IPS-20b (cell line): ENCODE results near the gene ELF2.
A peak's percentile ranks its signal among the peaks of the same experiment; 100 is the strongest.
"Not testable (repeated sequence)": the region's sequence is repeated elsewhere in the genome, so short reads cannot be mapped to it uniquely, and the experiment has no call there.

Experiments used
- H3K27ac ChIP-seq: one replicate; pipeline ENCODE4 v1.5.1; 2013; ENCODE audit warnings: low read length
- H3K27me3 ChIP-seq: 2 replicates; pipeline ENCODE4 v1.6.1; 2013; ENCODE audit warnings: mild to moderate bottlenecking, low read length, inconsistent platforms; ENCODE audit not compliant: insufficient read depth
- H3K36me3 ChIP-seq: 2 replicates; pipeline ENCODE4 v1.6.1; 2013; ENCODE audit warnings: low read depth, mild to moderate bottlenecking, inconsistent platforms, low read length, moderate library complexity; ENCODE audit not compliant: insufficient read depth
- H3K4me1 ChIP-seq: 2 replicates; pipeline ENCODE4 v1.6.1; 2013; ENCODE audit warnings: mild to moderate bottlenecking, control low read depth, inconsistent platforms, low read length, moderate library complexity; ENCODE audit not compliant: insufficient read depth
- H3K4me3 ChIP-seq: 2 replicates; pipeline ENCODE4 v1.5.1; 2013; ENCODE audit warnings: mild to moderate bottlenecking, low read length, inconsistent platforms
- H3K9ac ChIP-seq: 2 replicates; pipeline ENCODE4 v1.6.1; 2013; ENCODE audit warnings: low read depth, mild to moderate bottlenecking, inconsistent platforms, low read length, moderate library complexity
- H3K9me3 ChIP-seq: 2 replicates; pipeline ENCODE4 v1.6.1; 2013; ENCODE audit warnings: mild to moderate bottlenecking, low read depth, low read length, inconsistent platforms; ENCODE audit not compliant: insufficient read depth

ELF2 gene

DNA sequence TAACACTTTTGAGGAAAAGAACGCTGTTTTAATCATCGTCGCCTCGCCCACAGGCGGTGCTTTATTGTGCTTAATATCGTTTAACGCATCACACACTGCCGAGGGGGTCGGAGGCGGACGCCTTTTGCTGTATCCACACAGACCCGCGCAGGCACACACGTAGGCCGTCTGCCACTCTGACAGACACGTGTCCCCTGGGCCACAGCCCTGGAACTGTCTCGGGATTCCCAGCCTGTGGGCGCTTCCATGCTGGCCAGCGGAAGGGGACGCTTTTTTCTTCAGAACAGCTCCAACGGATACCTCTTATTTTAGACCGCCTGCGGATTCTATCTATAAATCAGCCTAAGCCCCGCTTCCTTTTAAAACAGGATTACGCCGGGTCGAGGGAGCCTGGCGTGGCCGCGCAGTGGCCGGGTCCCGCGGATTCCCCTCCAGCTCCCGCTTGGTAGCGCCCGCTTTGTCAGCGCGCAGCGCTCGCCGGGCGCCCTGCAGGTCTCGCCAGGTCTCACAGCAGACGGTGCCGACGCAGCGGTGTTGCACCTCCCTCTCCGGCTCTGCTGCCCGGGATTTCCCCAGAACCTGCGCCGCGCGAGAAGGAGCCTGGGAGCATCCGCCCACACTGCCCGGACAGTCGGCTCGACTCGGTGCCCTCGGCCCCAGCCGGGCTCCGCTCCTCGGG is 161.6 kb downstream of the ELF2 start, which contains the start of gene NOCT:
NOCT (plus strand) TSS at position 513 of the 679 bp plus-strand sequence. CDS start 201 bp downstream, outside the sequence.
- Histone ChIP-seq H3K27me3 (peaks cover 7% of the 10 kb centered on the region; the same call in 1 of the 2 replicates), H3K4me1 (peaks cover 37% of the 10 kb centered on the region), H3K9ac (peak within 1 kb of the TSS; percentile 94), H3K36me3 (0 out of 2 replicates have a peak, but pooled peaks cover 2% of the 10 kb centered on the region), H3K27ac (peak within 1 kb of the TSS; percentile 9), H3K4me3 (peak within 1 kb of the TSS; percentile 99), H3K9me3 (no peaks in the 10 kb centered on the region)

DNA sequence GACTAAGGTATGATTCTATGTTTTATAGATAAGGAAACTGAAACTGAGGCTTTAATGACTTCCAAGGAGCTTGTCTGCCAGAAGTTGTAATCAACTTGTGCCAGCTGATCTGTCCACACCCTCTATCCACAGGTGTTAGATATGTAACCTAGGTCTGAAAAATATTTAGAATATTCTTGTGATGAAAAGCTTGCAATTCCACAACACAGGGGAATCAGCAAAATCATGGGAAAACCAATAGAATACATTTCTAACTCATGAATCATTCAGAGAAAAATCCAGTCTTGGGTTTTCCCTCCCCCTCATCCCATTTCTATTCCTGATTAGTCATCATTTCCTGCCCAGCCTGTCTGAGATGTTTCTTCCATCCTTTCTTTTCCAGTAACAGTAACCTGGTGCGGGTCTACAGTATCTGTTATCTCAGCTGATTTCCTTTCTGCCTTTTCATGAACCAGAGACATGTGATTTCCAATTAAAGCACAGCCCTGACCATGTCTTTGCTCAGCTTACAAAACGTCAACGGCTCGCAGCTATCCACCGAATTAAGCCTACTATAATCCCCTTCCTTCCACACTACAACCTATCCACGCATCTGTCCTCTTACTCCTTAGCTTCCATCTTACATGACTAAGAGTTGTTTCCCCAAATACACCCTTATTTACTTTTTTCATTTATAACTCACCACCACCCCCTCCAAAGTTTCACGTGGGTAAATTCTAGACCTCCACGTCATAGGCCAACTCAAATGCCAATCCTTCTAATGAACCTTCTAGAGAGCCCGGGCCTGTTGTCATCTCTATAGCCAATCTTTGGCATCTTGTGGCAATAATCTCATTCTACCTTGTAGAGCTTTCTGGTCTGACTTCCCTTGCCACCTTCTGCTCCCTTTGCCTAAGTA is 162.4 kb downstream of the ELF2 start:
- peaks cover 31% of the 10 kb centered on the region for H3K4me1 ChIP-seq
- H3K4me3 ChIP-seq, result peak overlapping the region; percentile 99
- peaks cover 7% of the 10 kb centered on the region; the same call in 1 of the 2 replicates for H3K27me3 ChIP-seq
- peak overlapping the region; percentile 94; the same call in 1 of the 2 replicates for H3K9ac ChIP-seq
- H3K9me3 ChIP-seq, result no peaks in the 10 kb centered on the region
- H3K36me3 ChIP-seq, result 0 out of 2 replicates have a peak, but pooled peaks cover 2% of the 10 kb centered on the region
- no peak overlapping the region for H3K27ac ChIP-seq

DNA sequence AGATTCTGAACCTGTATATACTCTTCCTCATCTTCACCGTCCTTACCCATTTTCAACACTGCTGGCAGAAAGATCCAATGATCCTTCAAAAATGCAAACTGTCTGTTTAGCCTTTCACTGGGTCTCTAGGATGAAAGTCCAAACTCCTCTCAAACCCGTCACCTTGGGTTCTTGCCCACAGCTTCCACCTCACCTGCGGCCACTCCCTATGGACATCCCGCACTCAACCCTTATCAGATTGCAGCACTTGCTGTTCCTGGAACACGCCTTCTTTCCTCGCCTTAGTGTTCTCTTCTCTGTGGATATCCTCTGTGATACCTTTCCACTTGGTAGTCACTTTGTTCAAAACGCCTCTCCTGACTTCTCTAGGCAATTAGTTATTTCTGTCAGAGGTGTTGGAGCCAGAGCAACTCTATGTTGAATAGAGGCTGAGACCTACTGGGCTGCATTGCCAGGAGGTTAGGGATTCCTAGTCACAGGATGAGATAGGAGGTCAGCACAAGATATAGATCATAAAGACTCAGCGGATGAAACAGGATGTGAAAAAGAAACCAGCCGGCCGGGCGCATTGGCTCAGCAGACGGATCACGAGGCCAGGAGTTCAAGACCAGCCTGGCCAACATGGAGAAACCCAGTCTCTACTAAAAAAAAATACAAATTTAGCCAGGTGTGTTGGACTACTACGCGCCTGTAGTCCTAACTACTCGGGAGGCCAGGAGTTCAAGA is 165.6 kb downstream of the ELF2 start:
- Histone ChIP-seq H3K4me3 (no peak overlapping the region), H3K4me1 (peaks cover 17% of the 10 kb centered on the region), H3K36me3 (no peaks in the 10 kb centered on the region), H3K9ac (no peak overlapping the region), H3K9me3 (peaks cover 10% of the 10 kb centered on the region), H3K27ac (no peak overlapping the region), H3K27me3 (peaks cover 7% of the 10 kb centered on the region; the same call in 1 of the 2 replicates)

DNA sequence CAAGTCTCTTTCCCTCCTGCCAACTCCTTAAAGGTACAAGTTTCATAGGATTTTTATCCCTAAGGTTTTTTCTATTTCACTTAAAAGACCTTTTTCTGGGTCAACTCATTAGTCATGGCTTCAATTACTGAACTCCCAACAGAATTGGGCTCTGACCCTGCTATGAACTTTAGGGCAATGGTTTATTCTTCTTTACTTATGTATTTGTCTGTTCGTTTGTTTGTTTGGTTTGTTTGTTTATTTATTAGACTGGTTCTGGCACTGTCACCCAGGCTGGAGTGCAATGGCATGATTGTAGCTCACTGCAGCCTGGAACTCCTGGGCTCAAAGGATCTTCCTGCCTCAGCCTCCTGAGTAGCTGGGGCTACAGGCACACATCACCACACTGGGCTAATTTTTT is 167.3 kb downstream of the ELF2 start:
- Histone ChIP-seq H3K36me3 (no peaks in the 10 kb centered on the region), H3K27ac (no peak overlapping the region), H3K4me1 (peaks cover 12% of the 10 kb centered on the region), H3K9ac (no peak overlapping the region), H3K27me3 (peaks cover 3% of the 10 kb centered on the region; the same call in 1 of the 2 replicates), H3K4me3 (no peak overlapping the region), H3K9me3 (peaks cover 10% of the 10 kb centered on the region)

DNA sequence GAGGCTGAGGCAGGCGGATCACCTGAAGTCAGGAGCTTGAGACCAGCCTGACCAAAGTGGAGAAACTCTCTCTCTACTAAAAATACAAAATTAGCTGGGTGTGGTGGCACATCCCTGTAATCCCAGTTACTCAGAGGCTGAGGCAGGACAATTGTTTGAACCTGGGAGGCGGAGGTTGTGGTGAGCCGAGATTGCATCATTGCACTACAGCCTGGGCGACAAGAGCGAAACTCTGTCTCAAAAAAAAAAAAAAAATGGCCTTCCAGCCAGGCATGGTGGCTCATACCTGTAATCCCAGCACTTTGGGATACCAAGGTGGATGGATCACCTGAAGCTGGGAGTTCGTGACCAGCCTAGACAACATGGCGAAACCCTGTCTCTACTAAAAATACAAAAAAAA is 168.7 kb downstream of the ELF2 start:
- not testable (repeated sequence) for H3K27ac ChIP-seq, H3K9me3 ChIP-seq, H3K9ac ChIP-seq, H3K36me3 ChIP-seq, H3K4me1 ChIP-seq, H3K27me3 ChIP-seq, H3K4me3 ChIP-seq

DNA sequence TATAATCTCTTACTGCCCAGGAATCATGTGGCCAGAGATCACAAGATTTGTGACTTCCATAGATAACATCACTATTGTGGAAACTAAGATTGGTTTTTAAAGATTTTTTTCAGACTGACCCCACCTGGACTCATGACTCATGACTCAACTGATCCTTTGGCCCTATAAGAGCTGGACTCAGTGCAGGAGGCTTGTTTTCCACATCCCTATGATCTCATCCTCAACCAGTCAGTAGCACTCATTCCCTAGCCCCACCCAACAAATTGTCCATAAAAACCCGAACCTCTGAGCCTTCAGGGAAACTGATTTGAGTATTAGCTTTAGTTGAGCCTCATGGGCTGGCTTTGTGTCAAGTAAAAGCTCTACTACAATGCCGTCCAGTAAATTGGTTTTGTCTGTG is 169.4 kb downstream of the ELF2 start:
- Histone ChIP-seq H3K36me3 (no peaks in the 10 kb centered on the region), H3K27ac (no peak overlapping the region), H3K27me3 (no peaks in the 10 kb centered on the region), H3K4me1 (no peaks in the 10 kb centered on the region), H3K4me3 (no peak overlapping the region), H3K9me3 (peaks cover 10% of the 10 kb centered on the region), H3K9ac (no peak overlapping the region)
